ENCODE data around the gene FKBP5. TPM values are rescaled to one million over a fixed set of nuclear protein-coding genes. Genes with fewer than 3 reads are reported as not detected.

FKBP5 gene
- total RNA-seq, 1 donor from 2014 or later: 4.6 TPM

DNA sequence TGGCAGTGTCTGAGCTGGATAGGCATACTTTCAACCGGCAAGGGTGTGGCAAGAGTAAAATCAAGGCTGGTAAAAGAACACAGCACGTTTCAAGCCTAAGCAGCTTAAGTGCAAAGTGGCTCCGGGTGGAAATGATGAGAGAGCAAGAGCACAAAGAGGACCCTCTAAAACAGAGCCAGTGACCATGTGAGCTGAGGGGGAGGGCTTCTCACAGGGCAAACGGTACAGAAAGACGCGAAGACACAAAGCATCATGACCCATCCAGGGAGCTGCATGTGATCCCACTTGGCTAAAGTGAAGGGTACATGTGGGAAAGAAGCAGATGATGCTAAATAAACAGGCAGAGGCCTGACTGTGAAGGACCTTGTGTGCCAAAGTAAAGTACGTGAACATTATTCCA lies 25.7 kb downstream of the FKBP5 start:
- FAIRE-seq (peak; percentile 23), DNase-seq (ENCODE audit: low read depth) (no peak)
- H3K9ac ChIP-seq (ENCODE audit: low read length): peak overlapping the region; percentile 47
- no peaks in the 10 kb centered on the region for H3K9me3 Mint-ChIP-seq (ENCODE audit: unreplicated experiment)
- peak overlapping the region; percentile 82 for H2AFZ ChIP-seq (ENCODE audit: low read depth, low read length)
- peak overlapping the region; percentile 66 for H3K4me2 ChIP-seq (ENCODE audit: low read length)
- H3K4me1 ChIP-seq (ENCODE audit: insufficient read depth, low read length): peaks cover 22% of the 10 kb centered on the region
- H4K20me1 ChIP-seq (ENCODE audit: insufficient read depth, low read length): no peaks in the 10 kb centered on the region
- no peaks in the 10 kb centered on the region for H3K27me3 ChIP-seq (ENCODE audit: insufficient read depth, low read length)
- H3K9me3 ChIP-seq (ENCODE audit: insufficient read depth, low read depth, low read length): no peaks in the 10 kb centered on the region
- no peaks in the 10 kb centered on the region for H3K36me3 ChIP-seq (ENCODE audit: insufficient read depth, low read length)
- TF ChIP-seq EZH2 (IDR thresholded peaks at IDR 0.05; ENCODE audit: insufficient read depth, low read length) (no peak), CTCF (IDR thresholded peaks at IDR 0.05; ENCODE audit: insufficient read depth, low read depth, low read length) (no peak)
- no peaks in the 10 kb centered on the region for H3K36me3 Mint-ChIP-seq (ENCODE audit: low read depth, unreplicated experiment)
- H3K27ac Mint-ChIP-seq (ENCODE audit: unreplicated experiment): no peak overlapping the region
- peaks cover 3% of the 10 kb centered on the region for H3K79me2 ChIP-seq (ENCODE audit: insufficient read depth, low read length)
- no peaks in the 10 kb centered on the region for H3K27me3 Mint-ChIP-seq (ENCODE audit: low read depth, unreplicated experiment)
- H3K4me3 ChIP-seq (ENCODE audit: insufficient read depth, low read depth, low read length): no peak overlapping the region
- peak overlapping the region; percentile 59 for H3K27ac ChIP-seq (ENCODE audit: low read depth, low read length)
- no peak overlapping the region for H3K4me3 Mint-ChIP-seq (ENCODE audit: unreplicated experiment)
- H3K4me1 Mint-ChIP-seq (ENCODE audit: low read depth, unreplicated experiment): no peaks in the 10 kb centered on the region

DNA sequence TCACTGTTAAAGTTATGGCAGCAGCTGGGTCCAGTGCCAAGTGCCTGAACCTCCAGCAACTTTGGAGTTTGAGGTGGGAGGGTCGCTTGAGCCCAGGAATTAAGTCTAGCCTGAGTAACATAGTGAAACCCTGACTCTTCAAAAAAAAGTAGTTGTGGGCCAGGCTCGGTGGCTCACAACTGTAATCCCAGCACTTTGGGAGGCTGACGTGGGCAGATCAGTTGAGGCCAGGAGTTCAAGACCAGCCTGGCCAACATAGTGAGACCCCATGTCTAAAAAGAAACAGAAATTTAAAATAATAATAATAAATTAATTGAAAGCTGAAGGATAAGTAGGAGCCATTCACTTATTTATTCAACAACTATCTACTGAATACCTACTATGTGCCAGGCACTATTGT lies 33.8 kb downstream of the FKBP5 start:
- H3K27ac Mint-ChIP-seq (ENCODE audit: unreplicated experiment): no peak overlapping the region

More for the DNA sequence above, 33.8 kb downstream of the FKBP5 start:
- Mint-ChIP-seq H3K36me3 (ENCODE audit: low read depth, unreplicated experiment) (no peaks in the 10 kb centered on the region), H3K4me3 (ENCODE audit: unreplicated experiment) (no peak overlapping the region), H3K4me1 (ENCODE audit: low read depth, unreplicated experiment) (no peaks in the 10 kb centered on the region), H3K27me3 (ENCODE audit: low read depth, unreplicated experiment) (no peaks in the 10 kb centered on the region), H3K9me3 (ENCODE audit: unreplicated experiment) (peaks cover 3% of the 10 kb centered on the region)
- Histone ChIP-seq H2AFZ (ENCODE audit: low read depth, low read length) (no peak overlapping the region), H3K27me3 (ENCODE audit: insufficient read depth, low read length) (no peaks in the 10 kb centered on the region), H3K9ac (ENCODE audit: low read length) (no peak overlapping the region), H3K4me2 (ENCODE audit: low read length) (no peak overlapping the region), H3K4me1 (ENCODE audit: insufficient read depth, low read length) (no peaks in the 10 kb centered on the region), H3K79me2 (ENCODE audit: insufficient read depth, low read length) (peaks cover 2% of the 10 kb centered on the region), H3K36me3 (ENCODE audit: insufficient read depth, low read length) (no peaks in the 10 kb centered on the region), H3K9me3 (ENCODE audit: insufficient read depth, low read depth, low read length) (no peaks in the 10 kb centered on the region), H3K27ac (ENCODE audit: low read depth, low read length) (no peak overlapping the region), H3K4me3 (ENCODE audit: insufficient read depth, low read depth, low read length) (no peak overlapping the region), H4K20me1 (ENCODE audit: insufficient read depth, low read length) (no peaks in the 10 kb centered on the region)
- no peak for FAIRE-seq
- TF ChIP-seq CTCF (IDR thresholded peaks at IDR 0.05; ENCODE audit: insufficient read depth, low read depth, low read length) (no peak), EZH2 (IDR thresholded peaks at IDR 0.05; ENCODE audit: insufficient read depth, low read length) (no peak)
- no peak for DNase-seq (ENCODE audit: low read depth)

Measured in astrocyte (in vitro differentiated cells and primary cell).